GM19438 (cell line): ENCODE data around the gene PRR23C.
"Not testable (repeated sequence)": the region's sequence is repeated elsewhere in the genome, so short reads cannot be mapped to it uniquely, and the experiment has no call there.

Source experiments
- ATAC-seq: cut with Tn5 transposase; IDR thresholded peaks from one replicate; pipeline ENCODE4 v1.9.1; 2021; ENCODE audit warnings: low read depth; ENCODE audit not compliant: unreplicated experiment

Gene PRR23C

GRCh38 chr3:139044366-139045210 lies at the start of gene PRR23C:
TSS of gene PRR23C (minus strand) at chr3:139044892. CDS start at chr3:139044620, 272 bp downstream.
- ATAC-seq: no peak

GRCh38 chr3:139093840-139094239 lies 49.1 kb upstream of the PRR23C start:
- ATAC-seq: no peak

- ATAC-seq: no peak
Measured at GRCh38 chr3:139088462-139089324, 44.0 kb upstream of the PRR23C start.

GRCh38 chr3:139087621-139088020 lies 42.9 kb upstream of the PRR23C start:
- no peak for ATAC-seq

GRCh38 chr3:139084176-139084575 lies 39.5 kb upstream of the PRR23C start:
- ATAC-seq: no peak

GRCh38 chr3:139074565-139075115 lies 29.9 kb upstream of the PRR23C start:
- no peak for ATAC-seq

- ATAC-seq: no peak
Measured at GRCh38 chr3:139062918-139063317, 18.2 kb upstream of the PRR23C start.

GRCh38 chr3:139052802-139053600 lies 8.3 kb upstream of the PRR23C start:
- no peak for ATAC-seq

GRCh38 chr3:139043554-139044365 lies 932 bp downstream of the PRR23C start:
- no peak for ATAC-seq

- no peak for ATAC-seq
Measured at GRCh38 chr3:139037478-139037877, 7.2 kb downstream of the PRR23C start.

- no peak for ATAC-seq
Measured at GRCh38 chr3:139032326-139033002, 12.2 kb downstream of the PRR23C start.

GRCh38 chr3:139030576-139030975 lies 14.1 kb downstream of the PRR23C start:
- ATAC-seq: not testable (repeated sequence)

- ATAC-seq: no peak
Measured at GRCh38 chr3:139024968-139025367, 19.7 kb downstream of the PRR23C start.

GRCh38 chr3:139020868-139021234 lies 23.8 kb downstream of the PRR23C start, which contains the start of gene PRR23B:
TSS of gene PRR23B (minus strand) at chr3:139020926. CDS start at chr3:139020661, 265 bp downstream.
- ATAC-seq: no peak

- no peak for ATAC-seq
Measured at GRCh38 chr3:139020036-139020867, 24.4 kb downstream of the PRR23C start.

- no peak for ATAC-seq
Measured at GRCh38 chr3:139016430-139017048, 28.2 kb downstream of the PRR23C start.

- ATAC-seq: no peak
Measured at GRCh38 chr3:139006051-139006716, 38.5 kb downstream of the PRR23C start, which contains the start of gene PRR23A. TSS of gene PRR23A (minus strand) at chr3:139006268. CDS start at chr3:139006268, 0 bp downstream.
